Liver (tissue), 9 donors: ENCODE measurements around the gene SLC16A6. TPM values are rescaled to one million over a fixed set of nuclear protein-coding genes. Genes with fewer than 3 reads are reported as not detected.

Source experiments
- DNase-seq: peaks from one replicate; pipeline ENCODE4 v3.0.0-alpha.2; 2017; ENCODE audit warnings: low spot score
- H3K27ac ChIP-seq, 2 donors: one replicate each; pipeline ENCODE4 v1.7.0; 2013; ENCODE audit warnings: inconsistent platforms in 2 of 2, low read length in 2 of 2, control low read depth in 1 of 2, low read depth in 1 of 2, mild to moderate bottlenecking in 1 of 2
- H3K27me3 ChIP-seq, 4 donors: one replicate each; pipeline versions ENCODE4 v1.6.1 to v1.7.0; 2013; ENCODE audit warnings: low read length in 3 of 4, inconsistent platforms in 1 of 4, mild to moderate bottlenecking in 1 of 4, moderate library complexity in 1 of 4; ENCODE audit not compliant: control insufficient read depth in 4 of 4, insufficient read depth in 4 of 4
- H3K36me3 ChIP-seq, 4 donors: one replicate each; pipeline versions ENCODE4 v1.6.1 to v1.7.0; 2013; ENCODE audit warnings: low read length in 3 of 4, mild to moderate bottlenecking in 3 of 4, low read depth in 1 of 4, moderate library complexity in 1 of 4; ENCODE audit not compliant: control insufficient read depth in 4 of 4, insufficient read depth in 3 of 4
- H3K4me1 ChIP-seq, 4 donors: one replicate each; pipeline versions ENCODE4 v1.6.1 to v1.7.0; 2013; ENCODE audit warnings: low read length in 3 of 4, mild to moderate bottlenecking in 3 of 4, moderate library complexity in 1 of 4; ENCODE audit not compliant: control insufficient read depth in 4 of 4, insufficient read depth in 4 of 4
- H3K4me3 ChIP-seq, 3 donors: one replicate each; pipeline versions ENCODE4 v1.6.1 to v1.7.0; 2013; ENCODE audit warnings: low read length in 3 of 3, control low read depth in 1 of 3, low read depth in 1 of 3, mild to moderate bottlenecking in 1 of 3
- H3K9ac ChIP-seq, 2 donors: one replicate each; pipeline ENCODE4 v1.7.0; 2013; ENCODE audit warnings: low read length in 2 of 2, mild to moderate bottlenecking in 2 of 2, moderate library complexity in 2 of 2, control low read depth in 1 of 2, low read depth in 1 of 2
- H3K9me3 ChIP-seq, 4 donors: one replicate each; pipeline versions ENCODE4 v1.6.1 to v1.7.0; 2013; ENCODE audit warnings: low read length in 3 of 4; ENCODE audit not compliant: control insufficient read depth in 4 of 4
- EGR1 ChIP-seq, 2 donors: IDR thresholded peaks; 2 replicates each; pipeline ENCODE4 v1.6.1; 2016 to 2018; ENCODE audit warnings: antibody characterized with exemption in 2 of 2, low read depth in 2 of 2
- FOXA1 ChIP-seq: IDR thresholded peaks from 2 replicates; pipeline ENCODE4 v1.6.1; 2016; ENCODE audit warnings: antibody characterized with exemption
- FOXA2 ChIP-seq: IDR thresholded peaks from 2 replicates; pipeline ENCODE4 v1.6.1; 2016; ENCODE audit warnings: antibody characterized with exemption
- GABPA ChIP-seq, 2 donors: IDR thresholded peaks in 1 of 2; conservative IDR thresholded peaks in 1 of 2; 2 replicates each; pipeline ENCODE4 v1.6.1; 2016; ENCODE audit warnings: antibody characterized with exemption in 2 of 2, mild to moderate bottlenecking in 1 of 2, moderate library complexity in 1 of 2
- HNF4A ChIP-seq, 2 donors: conservative IDR thresholded peaks; 2 replicates each; pipeline ENCODE4 v1.6.1; 2016; ENCODE audit warnings: antibody characterized with exemption in 2 of 2, mild to moderate bottlenecking in 2 of 2
- HNF4G ChIP-seq: IDR thresholded peaks from 2 replicates; pipeline ENCODE4 v1.6.1; 2016; ENCODE audit warnings: antibody characterized with exemption
- JUND ChIP-seq, 2 donors: IDR thresholded peaks; 2 replicates each; pipeline ENCODE4 v1.6.1; 2016; ENCODE audit warnings: antibody characterized with exemption in 2 of 2
- NR2F2 ChIP-seq: IDR thresholded peaks from 2 replicates; pipeline ENCODE4 v1.6.1; 2016; ENCODE audit warnings: antibody characterized with exemption
- RAD21 ChIP-seq, 2 donors: IDR thresholded peaks; 2 replicates each; pipeline ENCODE4 v1.6.1; 2016; ENCODE audit warnings: antibody characterized with exemption in 2 of 2, mild to moderate bottlenecking in 2 of 2
- RXRA ChIP-seq, 2 donors: IDR thresholded peaks; 2 replicates each; pipeline ENCODE4 v1.6.1; 2017 to 2018; ENCODE audit warnings: antibody characterized with exemption in 2 of 2, mild to moderate bottlenecking in 1 of 2
- SP1 ChIP-seq: IDR thresholded peaks from 2 replicates; pipeline ENCODE4 v1.6.1; 2018; ENCODE audit warnings: antibody characterized with exemption, mild to moderate bottlenecking
- TAF1 ChIP-seq: conservative IDR thresholded peaks from 2 replicates; pipeline ENCODE4 v1.6.1; 2016; ENCODE audit warnings: antibody characterized with exemption, mild to moderate bottlenecking
- YY1 ChIP-seq: IDR thresholded peaks from 2 replicates; pipeline ENCODE4 v1.6.1; 2016; ENCODE audit warnings: antibody characterized with exemption, mild to moderate bottlenecking
- WGBS: extraction: QIAGEN DNeasy Blood & Tissue Kit; methylation state at CpG from one replicate; pipeline ENCODE4 v1.1.7; 2013; 5-methylcytosine and 5-hydroxymethylcytosine counted together
- polyA plus RNA-seq, 2 donors: library from polyadenylated mRNA; stranded (reverse) in 1 of 2; unstranded in 1 of 2; fragments of 200-250 nt in 1 of 2; fragments of >200 nt in 1 of 2; fragmentation: Nextera tagmentation in 1 of 2; extraction: Ambion mirVana in 1 of 2; gene quantifications; one replicate each; pipeline versions ENCODE4 v1.2.1 to v1.2.3, GENCODE V29; 2013 to 2015
- total RNA-seq, 2 donors: library from RNA; depleted of rRNA; stranded (reverse); fragments of >200 nt; gene quantifications; one replicate each; pipeline ENCODE4 v1.2.3, GENCODE V29; 2014
- TF ChIP-seq, protein P1 (sequence below): IDR thresholded peaks from 2 replicates; pipeline ENCODE4 v1.6.1; 2016; ENCODE audit warnings: antibody characterized with exemption, mild to moderate bottlenecking
- TF ChIP-seq, protein P2 (sequence below): IDR thresholded peaks from 2 replicates; pipeline ENCODE4 v1.6.1; 2016; ENCODE audit warnings: antibody characterized with exemption
- TF ChIP-seq, protein P3 (sequence below): IDR thresholded peaks from 2 replicates; pipeline ENCODE4 v1.6.1; 2016; ENCODE audit warnings: antibody characterized with exemption
- TF ChIP-seq, protein P4 (sequence below): fragments of 150-350 bp; IDR thresholded peaks from 2 replicates; pipeline ENCODE4 v1.5.1; 2017; ENCODE audit warnings: improper control_type of control experiment, low read depth, low read length; ENCODE audit not compliant: missing input control
- TF ChIP-seq, protein P5 (sequence below): IDR thresholded peaks from 2 replicates; pipeline ENCODE4 v1.6.1; 2016; ENCODE audit warnings: antibody characterized with exemption
- donor health status: healthy.
- donor health status: healthy.
- donor health status: healthy.
- donor health status: healthy.
- donor health status: healthy.

Gene SLC16A6
- total and polyA plus RNA-seq, 4 donors, result 0.11 to 0.92 (median 0.59) TPM

DNA sequence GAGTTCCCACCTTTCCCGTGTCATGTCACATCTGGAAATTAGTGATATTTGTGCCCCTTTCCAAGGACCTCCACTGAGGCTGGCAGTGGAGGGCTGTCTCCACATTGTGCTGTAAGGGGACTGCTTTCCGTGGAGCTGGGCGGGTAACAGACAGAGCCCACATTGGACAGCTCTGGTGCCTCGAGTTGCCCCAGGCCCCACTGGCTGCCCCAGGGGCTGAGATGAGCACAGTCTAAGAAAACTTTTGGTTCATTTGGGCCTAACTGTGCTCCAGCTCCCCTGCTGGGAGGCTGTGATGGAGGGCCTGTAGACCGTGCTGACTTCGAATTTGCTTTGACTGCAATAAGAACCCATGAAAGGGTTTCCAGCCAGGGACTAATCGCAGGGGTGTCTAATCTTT lies 38.4 kb upstream of the SLC16A6 start (continued):
- TF ChIP-seq, protein P1, sequence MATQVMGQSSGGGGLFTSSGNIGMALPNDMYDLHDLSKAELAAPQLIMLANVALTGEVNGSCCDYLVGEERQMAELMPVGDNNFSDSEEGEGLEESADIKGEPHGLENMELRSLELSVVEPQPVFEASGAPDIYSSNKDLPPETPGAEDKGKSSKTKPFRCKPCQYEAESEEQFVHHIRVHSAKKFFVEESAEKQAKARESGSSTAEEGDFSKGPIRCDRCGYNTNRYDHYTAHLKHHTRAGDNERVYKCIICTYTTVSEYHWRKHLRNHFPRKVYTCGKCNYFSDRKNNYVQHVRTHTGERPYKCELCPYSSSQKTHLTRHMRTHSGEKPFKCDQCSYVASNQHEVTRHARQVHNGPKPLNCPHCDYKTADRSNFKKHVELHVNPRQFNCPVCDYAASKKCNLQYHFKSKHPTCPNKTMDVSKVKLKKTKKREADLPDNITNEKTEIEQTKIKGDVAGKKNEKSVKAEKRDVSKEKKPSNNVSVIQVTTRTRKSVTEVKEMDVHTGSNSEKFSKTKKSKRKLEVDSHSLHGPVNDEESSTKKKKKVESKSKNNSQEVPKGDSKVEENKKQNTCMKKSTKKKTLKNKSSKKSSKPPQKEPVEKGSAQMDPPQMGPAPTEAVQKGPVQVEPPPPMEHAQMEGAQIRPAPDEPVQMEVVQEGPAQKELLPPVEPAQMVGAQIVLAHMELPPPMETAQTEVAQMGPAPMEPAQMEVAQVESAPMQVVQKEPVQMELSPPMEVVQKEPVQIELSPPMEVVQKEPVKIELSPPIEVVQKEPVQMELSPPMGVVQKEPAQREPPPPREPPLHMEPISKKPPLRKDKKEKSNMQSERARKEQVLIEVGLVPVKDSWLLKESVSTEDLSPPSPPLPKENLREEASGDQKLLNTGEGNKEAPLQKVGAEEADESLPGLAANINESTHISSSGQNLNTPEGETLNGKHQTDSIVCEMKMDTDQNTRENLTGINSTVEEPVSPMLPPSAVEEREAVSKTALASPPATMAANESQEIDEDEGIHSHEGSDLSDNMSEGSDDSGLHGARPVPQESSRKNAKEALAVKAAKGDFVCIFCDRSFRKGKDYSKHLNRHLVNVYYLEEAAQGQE, result no peak
- TF ChIP-seq SP1, result no peak

DNA sequence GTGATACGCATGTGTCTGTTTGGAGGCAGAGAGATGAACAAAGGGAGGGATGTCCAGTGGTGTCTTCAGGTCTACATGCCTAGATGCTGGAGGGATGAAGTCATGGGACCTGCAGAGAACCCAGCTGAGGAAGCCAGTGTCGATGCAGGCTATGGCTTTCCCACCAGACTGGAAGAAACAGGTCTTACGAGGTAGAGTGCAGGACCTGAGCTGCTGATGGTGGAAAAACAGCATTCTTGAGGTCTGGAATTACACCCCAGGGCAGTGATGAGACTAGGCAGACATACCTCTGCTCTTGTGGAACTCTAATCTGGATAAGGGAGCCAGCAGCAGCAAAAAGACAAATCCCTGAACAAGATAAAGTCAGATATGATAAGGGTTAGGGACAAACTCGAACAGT lies 37.7 kb upstream of the SLC16A6 start:
- Histone ChIP-seq H3K36me3 (no peaks in the 10 kb centered on the region), H3K4me3 (no peak overlapping the region), H3K27ac (no peak overlapping the region), H3K4me1 (no peaks in the 10 kb centered on the region), H3K9me3 (peaks cover 0 to 2% (median under 1%) of the 10 kb centered on the region in 4 donors), H3K27me3 (no peaks in the 10 kb centered on the region), H3K9ac (no peak overlapping the region)
- DNase-seq, result no peak
- TF ChIP-seq FOXA2 (no peak), EGR1 (IDR thresholded peaks at IDR 0.05; ENCODE audit: low read depth in 2 of 2) (no peak), HNF4A (conservative IDR thresholded peaks at IDR 0.05) (no peak), NR2F2 (no peak), FOXA1 (no peak), HNF4G (no peak), RXRA (IDR thresholded peaks at IDR 0.05) (no peak), GABPA (IDR thresholded peaks at IDR 0.05 in 1 of 2, conservative IDR thresholded peaks at IDR 0.05 in 1 of 2) (no peak), YY1 (no peak), SP1 (no peak), TAF1 (no peak), RAD21 (IDR thresholded peaks at IDR 0.05) (no peak), JUND (IDR thresholded peaks at IDR 0.05) (no peak)
- TF ChIP-seq, protein P2, sequence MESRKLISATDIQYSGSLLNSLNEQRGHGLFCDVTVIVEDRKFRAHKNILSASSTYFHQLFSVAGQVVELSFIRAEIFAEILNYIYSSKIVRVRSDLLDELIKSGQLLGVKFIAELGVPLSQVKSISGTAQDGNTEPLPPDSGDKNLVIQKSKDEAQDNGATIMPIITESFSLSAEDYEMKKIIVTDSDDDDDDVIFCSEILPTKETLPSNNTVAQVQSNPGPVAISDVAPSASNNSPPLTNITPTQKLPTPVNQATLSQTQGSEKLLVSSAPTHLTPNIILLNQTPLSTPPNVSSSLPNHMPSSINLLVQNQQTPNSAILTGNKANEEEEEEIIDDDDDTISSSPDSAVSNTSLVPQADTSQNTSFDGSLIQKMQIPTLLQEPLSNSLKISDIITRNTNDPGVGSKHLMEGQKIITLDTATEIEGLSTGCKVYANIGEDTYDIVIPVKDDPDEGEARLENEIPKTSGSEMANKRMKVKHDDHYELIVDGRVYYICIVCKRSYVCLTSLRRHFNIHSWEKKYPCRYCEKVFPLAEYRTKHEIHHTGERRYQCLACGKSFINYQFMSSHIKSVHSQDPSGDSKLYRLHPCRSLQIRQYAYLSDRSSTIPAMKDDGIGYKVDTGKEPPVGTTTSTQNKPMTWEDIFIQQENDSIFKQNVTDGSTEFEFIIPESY, result no peak
- TF ChIP-seq, protein P3, sequence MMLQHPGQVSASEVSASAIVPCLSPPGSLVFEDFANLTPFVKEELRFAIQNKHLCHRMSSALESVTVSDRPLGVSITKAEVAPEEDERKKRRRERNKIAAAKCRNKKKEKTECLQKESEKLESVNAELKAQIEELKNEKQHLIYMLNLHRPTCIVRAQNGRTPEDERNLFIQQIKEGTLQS, result no peak
- TF ChIP-seq, protein P4, sequence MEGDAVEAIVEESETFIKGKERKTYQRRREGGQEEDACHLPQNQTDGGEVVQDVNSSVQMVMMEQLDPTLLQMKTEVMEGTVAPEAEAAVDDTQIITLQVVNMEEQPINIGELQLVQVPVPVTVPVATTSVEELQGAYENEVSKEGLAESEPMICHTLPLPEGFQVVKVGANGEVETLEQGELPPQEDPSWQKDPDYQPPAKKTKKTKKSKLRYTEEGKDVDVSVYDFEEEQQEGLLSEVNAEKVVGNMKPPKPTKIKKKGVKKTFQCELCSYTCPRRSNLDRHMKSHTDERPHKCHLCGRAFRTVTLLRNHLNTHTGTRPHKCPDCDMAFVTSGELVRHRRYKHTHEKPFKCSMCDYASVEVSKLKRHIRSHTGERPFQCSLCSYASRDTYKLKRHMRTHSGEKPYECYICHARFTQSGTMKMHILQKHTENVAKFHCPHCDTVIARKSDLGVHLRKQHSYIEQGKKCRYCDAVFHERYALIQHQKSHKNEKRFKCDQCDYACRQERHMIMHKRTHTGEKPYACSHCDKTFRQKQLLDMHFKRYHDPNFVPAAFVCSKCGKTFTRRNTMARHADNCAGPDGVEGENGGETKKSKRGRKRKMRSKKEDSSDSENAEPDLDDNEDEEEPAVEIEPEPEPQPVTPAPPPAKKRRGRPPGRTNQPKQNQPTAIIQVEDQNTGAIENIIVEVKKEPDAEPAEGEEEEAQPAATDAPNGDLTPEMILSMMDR, result no peak
- TF ChIP-seq, protein P5, sequence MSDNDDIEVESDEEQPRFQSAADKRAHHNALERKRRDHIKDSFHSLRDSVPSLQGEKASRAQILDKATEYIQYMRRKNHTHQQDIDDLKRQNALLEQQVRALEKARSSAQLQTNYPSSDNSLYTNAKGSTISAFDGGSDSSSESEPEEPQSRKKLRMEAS, result no peak
- TF ChIP-seq, protein P1, result no peak
- WGBS, result 78% methylated on average over 4 of the region's 4 CpGs
